ENCODE data around the gene DNAH17. TPM values are rescaled to one million over a fixed set of nuclear protein-coding genes. Genes with fewer than 3 reads are reported as not detected.

The DNAH17 gene
- polyA plus RNA-seq, 1 experiment = not detected

- Histone ChIP-seq H3K27me3 (ENCODE audit: control insufficient read depth, insufficient read depth, low read length) (peaks cover 3% of the 10 kb centered on the region), H3K4me3 (ENCODE audit: low read depth, low read length) (no peak overlapping the region), H3K36me3 (ENCODE audit: control insufficient read depth, insufficient read depth, low read length) (no peaks in the 10 kb centered on the region)
- DNase-seq (ENCODE audit: low read depth) = no peak
- TF ChIP-seq CTCF (IDR thresholded peaks at IDR 0.05; ENCODE audit: insufficient read depth, low read depth, low read length) = no peak
- POLR2A ChIA-PET = no interaction called here
- CTCF ChIA-PET = no interaction called here
Measured at GRCh38 chr17:78609191-78609641, 32.0 kb upstream of the DNAH17 start.

- Histone ChIP-seq H3K36me3 (ENCODE audit: control insufficient read depth, insufficient read depth, low read length) (no peaks in the 10 kb centered on the region), H3K4me3 (ENCODE audit: low read depth, low read length) (no peak overlapping the region), H3K27me3 (ENCODE audit: control insufficient read depth, insufficient read depth, low read length) (peaks cover 3% of the 10 kb centered on the region)
- CTCF ChIA-PET = no interaction called here
- no peak for DNase-seq (ENCODE audit: low read depth)
- POLR2A ChIA-PET = no interaction called here
- TF ChIP-seq CTCF (IDR thresholded peaks at IDR 0.05; ENCODE audit: insufficient read depth, low read depth, low read length) = no peak
Measured at GRCh38 chr17:78608804-78609186, 31.6 kb upstream of the DNAH17 start.

GRCh38 chr17:78608122-78608803 is 31.1 kb upstream of the DNAH17 start:
- DNase-seq (ENCODE audit: low read depth) = no peak
- no peaks in the 10 kb centered on the region for H3K36me3 ChIP-seq (ENCODE audit: control insufficient read depth, insufficient read depth, low read length)
- peaks cover 3% of the 10 kb centered on the region for H3K27me3 ChIP-seq (ENCODE audit: control insufficient read depth, insufficient read depth, low read length)
- ChIA-PET POLR2A (interaction anchor here (0.6 kb wide), 1 partner anchor 783 kb away, joined by 3 read pairs; no protein-coding TSS in a partner anchor), CTCF (no interaction called here)
- no peak overlapping the region for H3K4me3 ChIP-seq (ENCODE audit: low read depth, low read length)
- TF ChIP-seq CTCF (IDR thresholded peaks at IDR 0.05; ENCODE audit: insufficient read depth, low read depth, low read length) = no peak

GRCh38 chr17:78607038-78607437 is 29.8 kb upstream of the DNAH17 start:
- CTCF ChIA-PET = interaction anchor here (1.1 to 2.5 kb wide), 2 partner anchors 9 to 102 kb away, joined by 7 to 8 read pairs; no protein-coding TSS in a partner anchor

GRCh38 chr17:78605886-78606285 is 28.7 kb upstream of the DNAH17 start:
- no peak for DNase-seq (ENCODE audit: low read depth)
- TF ChIP-seq CTCF (IDR thresholded peaks at IDR 0.05; ENCODE audit: insufficient read depth, low read depth, low read length) = no peak
- Histone ChIP-seq H3K36me3 (ENCODE audit: control insufficient read depth, insufficient read depth, low read length) (no peaks in the 10 kb centered on the region), H3K4me3 (ENCODE audit: low read depth, low read length) (no peak overlapping the region), H3K27me3 (ENCODE audit: control insufficient read depth, insufficient read depth, low read length) (peaks cover 3% of the 10 kb centered on the region)
- ChIA-PET CTCF (interaction anchor here (0.6 to 2.5 kb wide), 4 partner anchors 24 to 408 kb away, joined by 3 to 8 read pairs (median 3); no protein-coding TSS in a partner anchor), POLR2A (no interaction called here)

More at GRCh38 chr17:78607038-78607437, 29.8 kb upstream of the DNAH17 start:
- POLR2A ChIA-PET = no interaction called here
- DNase-seq (ENCODE audit: low read depth) = no peak
- Histone ChIP-seq H3K4me3 (ENCODE audit: low read depth, low read length) (no peak overlapping the region), H3K27me3 (ENCODE audit: control insufficient read depth, insufficient read depth, low read length) (peaks cover 3% of the 10 kb centered on the region), H3K36me3 (ENCODE audit: control insufficient read depth, insufficient read depth, low read length) (no peaks in the 10 kb centered on the region)
- TF ChIP-seq CTCF (IDR thresholded peaks at IDR 0.05; ENCODE audit: insufficient read depth, low read depth, low read length) = no peak
